ENCODE results near the gene COL11A2.
"Not testable (repeated sequence)": the region's sequence is repeated elsewhere in the genome, so short reads cannot be mapped to it uniquely, and the experiment has no call there.

COL11A2 gene

GRCh38 chr6:33192105-33192646 is at the start of gene COL11A2:
Gene COL11A2 (minus strand): TSS chr6:33192467. CDS start chr6:33192240, 227 bp downstream.
- Histone ChIP-seq H3K27ac (peak within 1 kb of the TSS in 4 of 21 experiments; percentile 42 to 76 (median 58)), H3K4me3 (peak within 1 kb of the TSS in 5 of 7 experiments; percentile 4 to 33 (median 19))

DNA sequence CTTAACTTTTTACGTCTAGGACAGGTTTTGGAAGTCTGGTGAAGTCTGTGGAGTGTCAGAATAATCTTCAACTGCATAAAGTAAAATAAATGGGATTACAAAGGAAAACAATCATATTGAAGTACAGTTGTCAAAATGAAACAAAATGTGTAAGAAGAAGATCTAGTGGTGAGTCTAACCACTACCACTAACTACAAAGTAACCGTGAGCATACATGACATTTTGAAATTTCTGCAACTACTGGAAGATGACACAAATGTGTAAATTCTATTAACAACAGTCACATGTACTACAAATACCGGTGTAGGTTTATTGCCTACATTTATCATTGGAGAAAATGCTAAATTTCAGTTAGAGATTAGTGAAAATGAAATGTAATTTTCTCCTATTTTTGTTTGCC is 49.7 kb upstream of the COL11A2 start:
- H3K4me3 ChIP-seq: no peak overlapping the region
- H3K27ac ChIP-seq: no peak overlapping the region

GRCh38 chr6:33237741-33238140 is 45.5 kb upstream of the COL11A2 start:
- Histone ChIP-seq H3K4me3 (no peak overlapping the region), H3K27ac (no peak overlapping the region)

DNA sequence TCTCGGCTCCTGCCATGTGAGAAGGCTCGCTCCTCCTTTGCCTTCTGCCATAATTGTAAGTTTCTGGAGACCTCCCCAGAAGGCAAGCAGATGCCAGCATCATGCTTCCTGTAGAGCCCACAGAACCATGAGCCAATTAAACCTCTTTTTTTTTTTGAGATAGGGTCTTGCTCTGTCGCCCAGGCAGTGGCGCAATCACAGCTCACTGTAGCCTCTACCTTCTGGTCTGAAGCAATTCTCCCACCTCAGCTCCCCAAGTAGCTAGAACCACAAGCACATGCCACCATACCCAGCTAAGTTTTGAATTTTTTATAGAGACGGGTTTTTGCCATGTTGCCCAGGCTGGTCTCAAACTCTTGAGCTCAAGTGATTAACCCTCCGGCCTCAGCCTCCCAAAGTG is 44.6 kb upstream of the COL11A2 start:
- Histone ChIP-seq H3K27ac (no peak overlapping the region), H3K4me3 (no peak overlapping the region)

GRCh38 chr6:33236328-33236727 is 44.1 kb upstream of the COL11A2 start:
- Histone ChIP-seq H3K27ac (no peak overlapping the region), H3K4me3 (no peak overlapping the region)

GRCh38 chr6:33235221-33235634 is 43.0 kb upstream of the COL11A2 start:
- H3K27ac ChIP-seq: no peak overlapping the region
- no peak overlapping the region for H3K4me3 ChIP-seq

GRCh38 chr6:33226503-33227120 is 34.3 kb upstream of the COL11A2 start:
- H3K27ac ChIP-seq: not testable (repeated sequence)

GRCh38 chr6:33217681-33218080 is 25.4 kb upstream of the COL11A2 start:
- H3K27ac ChIP-seq: no peak overlapping the region

More at GRCh38 chr6:33226503-33227120, 34.3 kb upstream of the COL11A2 start:
- H3K4me3 ChIP-seq: not testable (repeated sequence)

DNA sequence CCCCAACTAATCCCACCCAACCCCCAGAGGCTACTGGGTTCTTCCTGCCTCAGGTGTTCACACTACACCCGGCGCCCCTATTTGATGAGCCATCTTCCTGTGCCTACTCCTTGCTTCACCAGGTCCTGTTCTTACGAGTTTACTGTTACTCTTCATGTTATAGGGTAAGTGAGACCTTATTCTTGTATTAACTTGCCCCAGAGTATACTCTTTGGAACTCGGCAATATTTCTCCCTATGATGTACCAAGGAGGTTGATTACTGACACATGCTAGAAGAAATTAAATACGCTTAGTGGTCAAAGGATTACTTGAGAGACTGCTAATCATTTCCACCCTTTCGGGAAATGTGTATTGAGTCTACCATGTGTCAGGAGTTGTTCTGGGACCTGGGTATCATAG is 25.0 kb upstream of the COL11A2 start:
- H3K27ac ChIP-seq: no peak overlapping the region
- H3K4me3 ChIP-seq: no peak overlapping the region

More at GRCh38 chr6:33217681-33218080, 25.4 kb upstream of the COL11A2 start:
- H3K4me3 ChIP-seq: no peak overlapping the region

GRCh38 chr6:33216117-33216649 is 23.9 kb upstream of the COL11A2 start:
- Histone ChIP-seq H3K27ac (no peak overlapping the region), H3K4me3 (no peak overlapping the region)

GRCh38 chr6:33215271-33216116 is 23.2 kb upstream of the COL11A2 start:
- H3K27ac ChIP-seq: no peak overlapping the region

DNA sequence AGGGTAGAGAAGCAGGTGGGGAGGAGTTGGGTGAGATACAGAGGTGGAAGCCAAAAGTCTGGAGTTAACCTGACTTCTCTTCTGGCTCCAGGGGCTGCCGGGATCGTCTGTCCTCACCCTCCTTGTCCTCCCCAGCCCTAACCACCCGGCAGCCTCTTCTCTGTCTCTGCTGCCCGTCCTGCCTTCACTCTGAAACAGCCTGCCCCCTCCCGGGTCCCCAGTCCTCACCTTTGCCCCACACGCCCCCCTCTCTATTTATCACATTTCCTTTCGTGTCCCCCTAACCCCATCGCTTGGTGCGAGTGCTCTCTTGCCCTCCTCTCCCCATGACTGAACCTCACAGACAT is 21.7 kb upstream of the COL11A2 start:
- H3K27ac ChIP-seq: peak overlapping the region in 4 of 21 experiments; percentile 3 to 72 (median 39)
- H3K4me3 ChIP-seq: peak overlapping the region in 3 of 7 experiments; percentile 32 to 43 (median 39)

More at GRCh38 chr6:33215271-33216116, 23.2 kb upstream of the COL11A2 start:
- no peak overlapping the region for H3K4me3 ChIP-seq

DNA sequence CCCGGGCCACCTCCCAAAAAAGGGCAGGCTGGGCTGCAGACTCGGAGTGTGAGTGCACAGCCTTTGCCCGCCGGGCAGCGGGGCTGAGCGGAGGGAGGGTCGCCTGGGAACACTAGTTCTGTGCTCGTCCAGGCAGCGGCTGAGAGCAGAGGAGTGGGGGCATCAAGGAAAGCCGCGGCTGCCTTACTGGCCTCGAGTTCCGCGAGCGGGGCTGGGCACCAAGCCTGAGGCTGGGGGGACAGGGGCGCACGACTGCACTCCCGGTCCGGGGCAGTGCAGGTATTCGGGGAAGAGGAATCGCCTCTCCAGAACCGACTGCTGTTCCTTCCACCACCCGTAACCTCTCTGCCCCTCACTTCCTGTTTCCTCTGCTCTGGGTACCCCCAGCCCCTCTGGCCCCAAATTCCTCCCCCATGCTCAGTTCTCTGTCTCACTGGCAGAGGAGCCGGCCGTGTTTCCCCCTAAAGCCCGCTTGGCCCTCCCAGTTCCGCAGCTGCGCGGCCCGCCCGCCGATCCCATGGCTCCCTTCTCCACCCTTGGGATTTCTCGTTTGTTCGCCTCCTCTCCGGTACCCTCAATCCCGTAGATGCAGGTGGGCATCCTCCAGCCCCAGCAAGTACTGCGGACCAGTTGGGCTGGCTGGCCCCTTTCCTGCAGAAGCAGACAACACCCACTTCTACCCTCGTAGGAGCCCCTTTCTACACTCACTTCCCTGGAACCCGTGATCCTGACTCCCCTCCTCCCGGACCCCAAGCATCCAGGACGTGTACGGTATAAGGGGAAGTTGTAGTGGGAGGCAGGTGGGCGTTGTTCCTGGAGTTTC is 21.1 kb upstream of the COL11A2 start:
- peak overlapping the region in 10 of 21 experiments; percentile 1 to 72 (median 42) for H3K27ac ChIP-seq

GRCh38 chr6:33212857-33213165 is 20.5 kb upstream of the COL11A2 start:
- peak overlapping the region in 9 of 21 experiments; percentile 1 to 72 (median 45) for H3K27ac ChIP-seq
- H3K4me3 ChIP-seq: peak overlapping the region; percentile 18 to 43 (median 32)

More for the DNA sequence above, 21.1 kb upstream of the COL11A2 start:
- peak overlapping the region; percentile 18 to 43 (median 32) for H3K4me3 ChIP-seq

DNA sequence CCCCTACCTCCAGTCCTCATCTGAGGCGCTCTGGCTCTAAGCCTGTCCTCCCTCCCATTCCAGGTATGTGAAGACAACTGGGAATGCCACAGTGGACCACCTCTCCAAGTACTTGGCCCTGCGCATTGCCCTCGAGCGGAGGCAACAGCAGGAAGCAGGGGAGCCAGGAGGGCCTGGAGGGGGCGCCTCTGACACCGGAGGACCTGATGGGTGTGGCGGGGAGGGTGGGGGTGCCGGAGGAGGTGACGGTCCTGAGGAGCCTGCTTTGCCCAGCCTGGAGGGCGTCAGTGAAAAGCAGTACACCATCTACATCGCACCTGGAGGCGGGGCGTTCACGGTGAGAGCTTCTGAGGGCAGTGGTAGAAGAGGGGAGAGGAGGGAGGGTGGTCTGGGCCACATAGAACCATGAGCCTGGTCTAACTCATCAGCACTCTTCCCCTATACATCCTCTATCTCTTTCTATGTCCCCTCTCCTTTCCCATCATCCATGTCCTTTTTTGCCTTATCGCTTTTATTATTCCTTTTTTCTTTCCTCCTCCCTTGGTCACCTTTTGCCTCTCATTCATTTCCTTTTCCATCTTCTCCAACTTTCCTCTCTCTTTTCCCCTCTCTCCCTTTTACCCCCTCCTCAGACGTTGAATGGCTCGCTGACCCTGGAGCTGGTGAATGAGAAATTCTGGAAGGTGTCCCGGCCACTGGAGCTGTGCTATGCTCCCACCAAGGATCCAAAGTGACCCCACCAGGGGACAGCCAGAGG is 19.6 kb upstream of the COL11A2 start:
- Histone ChIP-seq H3K27ac (no peak overlapping the region), H3K4me3 (no peak overlapping the region)

GRCh38 chr6:33211136-33211535 is 18.9 kb upstream of the COL11A2 start:
- Histone ChIP-seq H3K27ac (no peak overlapping the region), H3K4me3 (no peak overlapping the region)

DNA sequence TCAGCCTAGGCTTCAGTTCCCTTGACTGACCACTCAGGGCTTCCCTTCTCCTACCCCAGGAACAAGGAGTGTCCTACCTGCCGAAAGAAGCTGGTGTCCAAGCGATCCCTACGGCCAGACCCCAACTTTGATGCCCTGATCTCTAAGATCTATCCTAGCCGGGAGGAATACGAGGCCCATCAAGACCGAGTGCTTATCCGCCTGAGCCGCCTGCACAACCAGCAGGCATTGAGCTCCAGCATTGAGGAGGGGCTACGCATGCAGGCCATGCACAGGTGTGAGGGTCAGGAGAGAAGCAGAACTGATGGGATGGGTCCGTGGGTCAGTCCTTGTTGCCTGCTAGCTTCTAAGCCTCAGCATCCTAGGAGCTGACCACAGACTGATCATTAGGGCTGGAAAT is 17.6 kb upstream of the COL11A2 start:
- Histone ChIP-seq H3K4me3 (no peak overlapping the region), H3K27ac (no peak overlapping the region)

DNA sequence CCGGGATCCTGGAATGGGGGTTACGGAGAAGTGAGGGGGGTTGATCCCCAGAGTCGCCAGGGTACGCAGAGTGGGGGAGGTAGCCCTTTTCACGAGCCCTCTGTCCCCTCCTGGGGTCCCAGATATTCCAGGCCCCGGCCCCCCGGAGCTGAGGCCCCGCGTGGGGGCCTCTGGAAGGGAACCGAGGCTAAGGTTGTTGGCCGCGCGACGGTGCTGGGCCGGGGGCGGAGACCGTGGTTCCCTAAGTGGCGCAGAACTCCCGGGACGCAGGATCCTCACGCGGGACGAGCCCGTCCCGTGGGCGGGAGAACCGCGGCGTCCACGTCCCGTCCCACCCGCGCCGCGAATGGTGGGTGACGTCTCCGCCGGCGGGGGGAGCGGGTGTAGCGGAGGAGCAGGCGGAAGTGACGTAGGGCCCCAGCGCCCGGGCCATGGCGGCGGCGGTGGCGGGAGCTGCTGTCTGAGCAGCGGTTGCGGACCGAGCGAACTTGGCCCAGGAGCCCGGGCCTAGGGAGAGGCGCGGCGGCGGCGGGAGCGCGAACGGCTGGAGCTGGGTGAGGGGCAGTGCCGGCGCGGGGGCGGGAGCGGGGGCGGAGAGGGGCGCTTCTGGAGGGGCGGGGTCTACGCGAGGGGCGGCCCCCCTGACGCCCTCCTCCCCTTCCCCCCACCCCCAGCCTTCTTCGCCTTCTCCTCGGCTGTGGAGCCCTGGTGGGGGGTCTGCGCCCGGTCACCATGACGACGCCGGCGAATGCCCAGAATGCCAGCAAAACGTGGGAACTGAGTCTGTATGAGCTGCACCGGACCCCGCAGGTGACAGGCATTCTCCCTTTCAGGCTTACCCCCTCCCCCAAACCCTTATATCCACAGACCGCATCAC is 16.1 kb upstream of the COL11A2 start, which contains the start of gene RING1:
TSS of gene RING1 (plus strand) at position 410 of the 877 bp plus-strand sequence. CDS start at position 733, 323 bp downstream.
- Histone ChIP-seq H3K4me3 (peak within 1 kb of the TSS; percentile 53 to 90 (median 68)), H3K27ac (peak within 1 kb of the TSS; percentile 85 to 99 (median 95))

Measured in skin epidermis (tissue), 12 donors.